ENCODE results near the gene SCCPDH. TPM values are rescaled to one million over a fixed set of nuclear protein-coding genes. Genes with fewer than 3 reads are reported as not detected.
"Not testable (repeated sequence)": the region's sequence is repeated elsewhere in the genome, so short reads cannot be mapped to it uniquely, and the experiment has no call there.

Gene SCCPDH
- total RNA-seq, 6 experiments from 2014 or later = 21.3 to 27.2 (median 25.6) TPM

GRCh38 chr1:246730839-246731238 lies 6.6 kb downstream of the SCCPDH start:
- H3K27me3 Mint-ChIP-seq (ENCODE audit: insufficient read depth) = no peaks in the 10 kb centered on the region; the same call in 1 of the 2 replicates
- no peak overlapping the region for H3K4me3 Mint-ChIP-seq
- no peak for TF ChIP-seq CTCF (IDR thresholded peaks at IDR 0.05)

GRCh38 chr1:246731873-246732272 lies 7.7 kb downstream of the SCCPDH start:
- not testable (repeated sequence) for DNase-seq; H3K27ac Mint-ChIP-seq; H3K4me3 Mint-ChIP-seq; H3K4me1 Mint-ChIP-seq (ENCODE audit: low read depth); H3K27me3 Mint-ChIP-seq (ENCODE audit: insufficient read depth)
- H3K36me3 Mint-ChIP-seq (ENCODE audit: low read depth) = peaks cover 62% of the 10 kb centered on the region
- H3K9me3 Mint-ChIP-seq = peaks cover 18% of the 10 kb centered on the region

More at GRCh38 chr1:246730839-246731238, 6.6 kb downstream of the SCCPDH start:
- H3K9me3 Mint-ChIP-seq = peaks cover 18% of the 10 kb centered on the region
- no peak overlapping the region for H3K27ac Mint-ChIP-seq
- no peak for DNase-seq
- H3K4me1 Mint-ChIP-seq (ENCODE audit: low read depth) = peaks cover 5% of the 10 kb centered on the region
- H3K36me3 Mint-ChIP-seq (ENCODE audit: low read depth) = peaks cover 61% of the 10 kb centered on the region

GRCh38 chr1:246733704-246734103 lies 9.5 kb downstream of the SCCPDH start:
- no peaks in the 10 kb centered on the region for H3K27me3 Mint-ChIP-seq (ENCODE audit: insufficient read depth)
- peaks cover 5% of the 10 kb centered on the region for H3K4me1 Mint-ChIP-seq (ENCODE audit: low read depth)
- peaks cover 9% of the 10 kb centered on the region for H3K9me3 Mint-ChIP-seq
- peaks cover 48% of the 10 kb centered on the region for H3K36me3 Mint-ChIP-seq (ENCODE audit: low read depth)
- no peak overlapping the region for H3K4me3 Mint-ChIP-seq
- no peak for DNase-seq
- no peak for TF ChIP-seq CTCF (IDR thresholded peaks at IDR 0.05)
- H3K27ac Mint-ChIP-seq = no peak overlapping the region

GRCh38 chr1:246734866-246735265 lies 10.7 kb downstream of the SCCPDH start:
- H3K27me3 Mint-ChIP-seq (ENCODE audit: insufficient read depth) = no peaks in the 10 kb centered on the region
- DNase-seq = no peak
- H3K9me3 Mint-ChIP-seq = no peaks in the 10 kb centered on the region
- no peak overlapping the region for H3K4me3 Mint-ChIP-seq
- peaks cover 46% of the 10 kb centered on the region for H3K36me3 Mint-ChIP-seq (ENCODE audit: low read depth)
- no peak for TF ChIP-seq CTCF (IDR thresholded peaks at IDR 0.05)
- no peak overlapping the region for H3K27ac Mint-ChIP-seq
- peaks cover 5% of the 10 kb centered on the region for H3K4me1 Mint-ChIP-seq (ENCODE audit: low read depth)

- Mint-ChIP-seq H3K27me3 (ENCODE audit: insufficient read depth) (no peaks in the 10 kb centered on the region), H3K27ac (no peak overlapping the region), H3K4me1 (ENCODE audit: low read depth) (peaks cover 5% of the 10 kb centered on the region), H3K36me3 (ENCODE audit: low read depth) (peaks cover 41% of the 10 kb centered on the region), H3K4me3 (no peak overlapping the region), H3K9me3 (peaks cover 3% of the 10 kb centered on the region; the same call in 1 of the 2 replicates)
- DNase-seq = no peak
- TF ChIP-seq CTCF (IDR thresholded peaks at IDR 0.05) = no peak
Observed at GRCh38 chr1:246735735-246736134, 11.5 kb downstream of the SCCPDH start.

- Mint-ChIP-seq H3K27me3 (ENCODE audit: insufficient read depth) (no peaks in the 10 kb centered on the region), H3K4me1 (ENCODE audit: low read depth) (no peaks in the 10 kb centered on the region), H3K27ac (no peak overlapping the region), H3K36me3 (ENCODE audit: low read depth) (peaks cover 60% of the 10 kb centered on the region), H3K4me3 (no peak overlapping the region), H3K9me3 (peaks cover 17% of the 10 kb centered on the region)
- no peak for TF ChIP-seq CTCF (IDR thresholded peaks at IDR 0.05)
- DNase-seq = no peak
Observed at GRCh38 chr1:246742396-246742795, 18.2 kb downstream of the SCCPDH start.

GRCh38 chr1:246746155-246746554 lies 21.9 kb downstream of the SCCPDH start:
- peaks cover 11% of the 10 kb centered on the region for H3K9me3 Mint-ChIP-seq
- peaks cover 50% of the 10 kb centered on the region for H3K36me3 Mint-ChIP-seq (ENCODE audit: low read depth)
- not testable (repeated sequence) for H3K4me3 Mint-ChIP-seq; H3K27me3 Mint-ChIP-seq (ENCODE audit: insufficient read depth); H3K27ac Mint-ChIP-seq; DNase-seq; H3K4me1 Mint-ChIP-seq (ENCODE audit: low read depth)
